HAP-1 (cell line): ENCODE measurements around the gene UGT1A8.

Source experiments
- DNase-seq, 2 experiments: peaks; one replicate each; pipeline ENCODE4 v3.0.0-alpha.2; 2016 to 2020; ENCODE audit warnings: low spot score in 2 of 2
- H3K27me3 ChIP-seq: fragments of 250-450 bp; sonication (Bioruptor Pico); 2 replicates; pipeline ENCODE4 v1.5.1; 2020; ENCODE audit warnings: low read depth, mild to moderate bottlenecking, moderate library complexity
- H3K36me3 ChIP-seq: fragments of 250-450 bp; sonication (Bioruptor Pico); replicated peaks from 2 replicates; pipeline ENCODE4 v1.5.1; 2020; ENCODE audit warnings: mild to moderate bottlenecking
- H3K4me1 ChIP-seq: fragments of 250-450 bp; sonication (Bioruptor Pico); 2 replicates; pipeline ENCODE4 v1.5.1; 2020; ENCODE audit warnings: mild to moderate bottlenecking
- H3K4me3 ChIP-seq: fragments of 250-450 bp; sonication (Bioruptor Pico); 2 replicates; pipeline ENCODE4 v1.5.1; 2020; ENCODE audit warnings: mild to moderate bottlenecking, moderate library complexity
- H3K9me3 ChIP-seq: fragments of 250-450 bp; sonication (Bioruptor Pico); 2 replicates; pipeline ENCODE4 v1.5.1; 2020; ENCODE audit warnings: mild to moderate bottlenecking, moderate library complexity
- in situ Hi-C: fragments of 300-500 bp; cut with MboI; formaldehyde crosslinking; loops from 3 replicates; pipeline ENCODE4 v1.14.3; 2020; ENCODE audit warnings: low sequenced_read_pairs, inconsistent platforms, mixed read lengths

Gene UGT1A8

GRCh38 chr2:233801357-233802131 is 184.1 kb downstream of the UGT1A8 start:
- no peaks in the 10 kb centered on the region for H3K9me3 ChIP-seq
- in situ Hi-C loops: no loop called here
- H3K4me1 ChIP-seq: no peaks in the 10 kb centered on the region
- no peak for DNase-seq
- H3K27me3 ChIP-seq: no peaks in the 10 kb centered on the region
- no peaks in the 10 kb centered on the region for H3K36me3 ChIP-seq
- H3K4me3 ChIP-seq: no peak overlapping the region

GRCh38 chr2:233802132-233802815 is 184.8 kb downstream of the UGT1A8 start:
- DNase-seq: no peak
- Histone ChIP-seq H3K4me3 (no peak overlapping the region), H3K4me1 (no peaks in the 10 kb centered on the region), H3K27me3 (no peaks in the 10 kb centered on the region), H3K9me3 (no peaks in the 10 kb centered on the region), H3K36me3 (no peaks in the 10 kb centered on the region)
- in situ Hi-C loops: no loop called here

DNA sequence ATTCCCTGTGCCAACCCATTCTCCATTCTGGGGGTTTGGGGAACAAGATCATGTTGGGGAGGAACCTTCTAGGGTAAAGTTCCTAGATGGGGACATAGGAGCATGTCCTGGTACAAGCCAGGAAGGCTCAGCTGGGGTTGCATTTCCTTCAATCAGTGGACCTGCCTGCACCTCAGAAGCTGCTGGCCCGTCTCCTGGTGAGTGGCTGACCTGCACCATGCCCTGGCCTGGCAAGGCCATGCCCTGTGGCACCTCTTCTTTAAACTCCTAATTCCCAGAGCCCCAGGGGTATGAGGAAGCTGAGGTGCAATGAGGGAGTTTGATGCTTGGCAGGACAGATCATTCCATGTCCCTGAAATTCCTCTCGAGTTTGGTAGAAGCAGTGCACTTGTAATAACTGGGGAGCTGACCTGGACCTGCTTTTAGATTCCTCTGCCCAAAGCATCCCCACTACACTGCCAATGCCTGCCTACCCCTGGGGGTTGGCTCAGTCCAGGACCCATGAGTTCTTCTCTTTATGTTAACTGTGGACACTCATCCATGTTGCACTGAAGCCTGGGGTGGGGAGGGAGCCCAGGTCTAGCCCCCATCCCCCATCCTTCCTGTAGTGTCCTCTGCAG is 186.0 kb downstream of the UGT1A8 start:
- H3K4me3 ChIP-seq: no peak overlapping the region
- no peaks in the 10 kb centered on the region for H3K4me1 ChIP-seq
- in situ Hi-C loops: no loop called here
- no peaks in the 10 kb centered on the region for H3K27me3 ChIP-seq
- no peak for DNase-seq
- H3K9me3 ChIP-seq: no peaks in the 10 kb centered on the region
- H3K36me3 ChIP-seq: no peaks in the 10 kb centered on the region

- H3K4me3 ChIP-seq: no peak overlapping the region
- no peaks in the 10 kb centered on the region for H3K36me3 ChIP-seq
- no peak for DNase-seq
- in situ Hi-C loops: no loop called here
- H3K4me1 ChIP-seq: no peaks in the 10 kb centered on the region
- H3K27me3 ChIP-seq: no peaks in the 10 kb centered on the region
- no peaks in the 10 kb centered on the region for H3K9me3 ChIP-seq
Measured at GRCh38 chr2:233803994-233804393, 186.6 kb downstream of the UGT1A8 start.

DNA sequence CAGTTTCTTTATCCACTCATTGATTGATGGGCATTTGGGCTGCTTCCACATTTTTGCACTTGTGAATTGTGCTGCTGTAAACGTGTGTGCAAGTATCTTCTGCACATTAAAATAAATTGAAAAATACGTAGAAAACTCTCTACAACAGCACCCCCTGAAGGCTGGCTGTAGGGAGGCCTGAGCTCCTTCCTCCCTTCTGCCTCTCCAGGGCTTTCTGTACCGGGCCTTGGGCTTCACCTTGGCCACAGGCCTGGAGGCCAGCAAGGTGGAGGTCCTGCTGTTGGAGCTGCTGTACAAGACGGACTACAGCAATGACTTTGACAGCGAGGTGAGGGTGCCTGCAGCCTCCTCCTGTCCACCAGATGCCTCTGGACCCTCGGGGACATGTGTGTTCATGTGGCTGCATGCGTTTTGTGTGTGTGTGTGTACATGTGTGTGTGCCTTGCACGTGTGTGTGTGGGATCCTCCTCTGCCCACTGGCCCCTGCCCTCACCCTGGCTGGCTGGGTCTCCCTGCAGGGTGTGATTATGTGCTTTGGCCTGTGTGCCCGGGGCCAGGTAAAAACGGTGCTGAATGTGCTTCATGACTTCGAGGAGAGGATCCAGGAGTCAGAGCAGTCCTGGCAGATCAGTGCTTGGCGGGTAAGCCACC is 189.9 kb downstream of the UGT1A8 start:
- H3K4me1 ChIP-seq: no peaks in the 10 kb centered on the region
- no peaks in the 10 kb centered on the region for H3K36me3 ChIP-seq
- in situ Hi-C loops: no loop called here
- DNase-seq: no peak
- H3K27me3 ChIP-seq: no peaks in the 10 kb centered on the region
- H3K4me3 ChIP-seq: no peak overlapping the region
- H3K9me3 ChIP-seq: no peaks in the 10 kb centered on the region

DNA sequence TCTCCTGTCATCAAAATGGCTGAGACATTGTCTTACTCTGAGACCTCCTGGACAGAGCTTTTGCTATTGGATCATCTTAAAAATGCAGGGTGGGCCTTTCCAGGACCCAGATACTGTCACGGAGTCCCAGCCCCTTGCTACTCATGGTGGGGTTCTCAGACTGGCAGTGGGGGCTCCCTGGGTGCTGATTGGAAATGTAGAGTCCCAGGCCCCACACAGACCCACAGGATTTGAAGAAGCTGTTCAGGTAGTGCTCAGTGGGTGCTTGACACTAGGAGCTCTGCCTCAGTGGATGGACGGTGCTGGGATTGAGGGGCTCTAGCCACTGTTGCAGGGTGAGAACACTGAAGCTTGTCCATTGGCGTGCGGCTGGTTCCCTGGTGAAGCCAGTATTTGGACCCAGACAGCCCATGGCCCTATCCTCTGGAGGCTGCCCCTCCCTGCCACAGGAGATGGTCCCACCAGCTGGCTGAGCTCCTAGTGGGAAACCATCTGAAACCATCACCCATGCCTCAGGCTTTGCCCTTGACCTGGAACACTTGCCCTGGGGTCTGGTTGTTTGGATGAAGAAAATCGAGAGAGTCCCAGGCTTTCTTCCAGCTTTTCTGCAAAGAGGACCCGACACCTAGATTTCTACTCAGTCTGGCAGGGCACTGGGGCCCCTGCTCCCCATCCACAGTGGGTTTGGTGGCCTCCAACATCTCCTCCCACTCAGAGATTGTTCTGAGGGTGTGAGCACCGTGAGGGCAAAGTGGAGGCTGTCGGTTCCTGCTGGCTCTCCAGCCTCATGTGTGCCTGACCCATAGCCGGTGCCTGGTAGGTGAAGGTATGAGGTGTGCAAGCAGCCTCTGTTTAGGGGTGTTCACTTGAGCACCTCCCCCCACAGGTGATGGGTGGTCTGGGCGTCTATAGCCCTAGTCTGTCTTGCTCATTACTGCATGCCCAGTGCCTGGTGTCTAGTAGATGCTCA is 190.8 kb downstream of the UGT1A8 start:
- in situ Hi-C loops: no loop called here
- H3K9me3 ChIP-seq: no peaks in the 10 kb centered on the region
- H3K4me1 ChIP-seq: no peaks in the 10 kb centered on the region

GRCh38 chr2:233810385-233810784 is 193.0 kb downstream of the UGT1A8 start:
- peak in 1 of 2 experiments; percentile 5 for DNase-seq
- Histone ChIP-seq H3K4me1 (no peaks in the 10 kb centered on the region), H3K9me3 (no peaks in the 10 kb centered on the region), H3K27me3 (no peaks in the 10 kb centered on the region), H3K36me3 (no peaks in the 10 kb centered on the region), H3K4me3 (no peak overlapping the region)
- in situ Hi-C loops: no loop called here

More for the DNA sequence above, 190.8 kb downstream of the UGT1A8 start:
- H3K4me3 ChIP-seq: no peak overlapping the region
- no peaks in the 10 kb centered on the region for H3K27me3 ChIP-seq
- no peaks in the 10 kb centered on the region for H3K36me3 ChIP-seq
- DNase-seq: no peak

- Histone ChIP-seq H3K27me3 (no peaks in the 10 kb centered on the region), H3K36me3 (no peaks in the 10 kb centered on the region), H3K9me3 (no peaks in the 10 kb centered on the region), H3K4me3 (no peak overlapping the region), H3K4me1 (no peaks in the 10 kb centered on the region)
- in situ Hi-C loops: no loop called here
- DNase-seq: peak in 1 of 2 experiments; percentile 2
Measured at GRCh38 chr2:233811087-233811486, 193.7 kb downstream of the UGT1A8 start.

DNA sequence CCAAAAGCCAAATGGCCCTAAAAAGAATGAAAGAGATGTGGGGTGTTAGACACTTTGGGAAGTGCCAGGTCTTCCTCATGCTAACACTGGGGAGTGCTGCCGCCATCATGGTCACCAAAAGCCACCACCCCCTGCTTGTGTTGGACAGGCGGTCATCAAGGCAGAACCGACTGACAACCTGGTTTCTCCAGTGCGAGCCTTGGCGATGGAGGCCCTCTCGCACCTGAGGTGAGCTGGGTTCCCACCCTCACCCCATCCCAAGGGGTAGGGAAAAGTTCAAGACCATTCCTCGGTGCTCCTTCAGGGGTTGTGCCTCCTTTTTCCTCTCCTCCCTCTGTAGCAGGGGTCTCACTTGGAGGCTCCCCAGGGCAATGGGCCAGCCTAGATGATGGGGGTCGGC is 194.3 kb downstream of the UGT1A8 start:
- no peaks in the 10 kb centered on the region for H3K36me3 ChIP-seq
- in situ Hi-C loops: no loop called here
- no peaks in the 10 kb centered on the region for H3K9me3 ChIP-seq
- no peaks in the 10 kb centered on the region for H3K4me1 ChIP-seq
- H3K4me3 ChIP-seq: no peak overlapping the region
- DNase-seq: peak in 1 of 2 experiments; percentile 1
- H3K27me3 ChIP-seq: no peaks in the 10 kb centered on the region

DNA sequence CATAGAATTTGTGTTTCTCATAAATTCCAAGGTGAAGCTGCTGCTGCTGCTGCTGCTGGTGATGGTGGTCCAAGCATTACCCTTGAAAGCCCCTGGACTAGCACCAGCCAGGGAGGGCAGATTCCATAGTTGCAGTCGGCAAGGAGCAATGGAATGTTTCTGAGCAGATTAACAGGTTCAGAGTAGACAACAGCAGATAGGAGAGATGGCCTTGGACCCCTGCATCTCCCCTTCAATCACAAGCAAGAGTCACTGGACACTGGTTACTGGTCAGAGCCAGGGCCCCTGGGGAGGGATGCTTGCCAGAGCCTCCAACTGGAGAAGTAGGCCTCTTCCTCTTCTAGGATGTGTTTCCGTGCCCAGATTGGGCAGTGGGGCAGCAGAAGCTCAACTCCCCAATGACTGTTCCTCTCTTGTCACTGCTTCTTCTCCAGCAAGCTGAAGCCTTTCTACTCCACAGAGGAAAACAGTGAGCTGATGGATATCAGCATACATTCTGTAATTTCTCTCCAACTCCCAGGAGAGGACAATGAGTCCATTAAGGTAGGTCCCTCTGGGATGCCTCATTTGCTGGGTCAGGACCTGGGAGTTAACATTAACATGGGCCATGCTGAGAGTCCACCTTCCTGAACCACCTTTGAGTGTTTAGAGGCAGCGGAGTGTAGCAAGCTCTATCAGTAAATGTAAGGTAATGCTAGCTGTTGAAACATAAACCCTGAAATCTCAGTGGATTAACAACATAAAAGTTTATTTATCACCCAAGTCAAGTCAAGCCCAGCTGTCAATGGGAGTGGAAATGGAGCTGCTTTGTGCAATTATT is 196.0 kb downstream of the UGT1A8 start:
- no peaks in the 10 kb centered on the region for H3K9me3 ChIP-seq
- in situ Hi-C loops: no loop called here
- H3K36me3 ChIP-seq: no peaks in the 10 kb centered on the region
- DNase-seq: peak in 1 of 2 experiments; percentile 2
- no peak overlapping the region for H3K4me3 ChIP-seq
- no peaks in the 10 kb centered on the region for H3K27me3 ChIP-seq
- no peaks in the 10 kb centered on the region for H3K4me1 ChIP-seq

DNA sequence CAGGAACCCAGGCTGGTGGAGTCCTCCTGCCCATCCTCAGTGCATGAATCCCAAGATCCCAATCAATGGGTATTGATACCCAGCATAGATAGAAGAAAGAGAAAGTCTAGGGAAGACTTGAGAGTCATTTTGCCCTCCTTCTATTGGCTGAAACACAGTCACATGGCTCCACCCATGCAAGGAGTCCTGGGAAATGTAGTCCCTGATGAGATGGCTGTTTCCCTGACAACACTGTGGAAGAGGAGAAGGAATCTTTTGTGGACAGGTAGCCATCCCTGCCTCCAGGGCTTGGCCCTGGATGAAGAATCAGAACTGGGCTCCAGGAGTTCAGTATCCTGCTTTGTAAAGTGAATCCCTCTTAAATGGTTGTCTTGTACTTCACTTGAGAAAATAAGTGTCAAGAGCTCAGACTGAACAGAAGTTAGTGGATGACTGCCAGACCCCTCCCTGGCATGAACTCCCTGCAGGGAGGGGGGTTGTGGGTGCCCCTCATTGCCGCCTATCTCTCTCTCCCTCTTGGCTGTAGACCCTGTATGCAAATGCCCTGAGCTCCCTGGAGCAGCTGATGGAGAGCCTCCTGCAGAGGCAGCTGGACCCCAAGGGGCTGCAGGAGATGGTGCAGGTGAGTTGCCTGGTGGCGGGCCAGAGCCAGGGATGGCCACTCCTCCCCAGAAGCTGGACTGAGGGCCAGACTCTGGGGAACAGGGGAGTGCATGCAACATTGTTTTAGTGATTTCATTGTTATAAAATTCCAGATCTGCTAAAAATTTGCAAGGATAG is 196.8 kb downstream of the UGT1A8 start:
- Histone ChIP-seq H3K4me3 (no peak overlapping the region), H3K27me3 (no peaks in the 10 kb centered on the region), H3K9me3 (no peaks in the 10 kb centered on the region), H3K36me3 (no peaks in the 10 kb centered on the region), H3K4me1 (no peaks in the 10 kb centered on the region)
- peak in 1 of 2 experiments; percentile 5 for DNase-seq
- in situ Hi-C loops: no loop called here

- Histone ChIP-seq H3K4me1 (no peaks in the 10 kb centered on the region), H3K9me3 (no peaks in the 10 kb centered on the region), H3K27me3 (no peaks in the 10 kb centered on the region), H3K4me3 (no peak overlapping the region), H3K36me3 (no peaks in the 10 kb centered on the region)
- in situ Hi-C loops: no loop called here
- no peak for DNase-seq
Measured at GRCh38 chr2:233815861-233816260, 198.4 kb downstream of the UGT1A8 start.
